Ammon's horn (tissue), 1 donor: ENCODE measurements around the gene SMG7.
A peak's percentile ranks its signal among the peaks of the same experiment; 100 is the strongest.
"Not testable (repeated sequence)": the region's sequence is repeated elsewhere in the genome, so short reads cannot be mapped to it uniquely, and the experiment has no call there.

ENCODE experiments used
- DNase-seq: peaks from one replicate; pipeline ENCODE4 v3.0.0-alpha.2; 2016; ENCODE audit warnings: low spot score

The SMG7 gene, protein sequence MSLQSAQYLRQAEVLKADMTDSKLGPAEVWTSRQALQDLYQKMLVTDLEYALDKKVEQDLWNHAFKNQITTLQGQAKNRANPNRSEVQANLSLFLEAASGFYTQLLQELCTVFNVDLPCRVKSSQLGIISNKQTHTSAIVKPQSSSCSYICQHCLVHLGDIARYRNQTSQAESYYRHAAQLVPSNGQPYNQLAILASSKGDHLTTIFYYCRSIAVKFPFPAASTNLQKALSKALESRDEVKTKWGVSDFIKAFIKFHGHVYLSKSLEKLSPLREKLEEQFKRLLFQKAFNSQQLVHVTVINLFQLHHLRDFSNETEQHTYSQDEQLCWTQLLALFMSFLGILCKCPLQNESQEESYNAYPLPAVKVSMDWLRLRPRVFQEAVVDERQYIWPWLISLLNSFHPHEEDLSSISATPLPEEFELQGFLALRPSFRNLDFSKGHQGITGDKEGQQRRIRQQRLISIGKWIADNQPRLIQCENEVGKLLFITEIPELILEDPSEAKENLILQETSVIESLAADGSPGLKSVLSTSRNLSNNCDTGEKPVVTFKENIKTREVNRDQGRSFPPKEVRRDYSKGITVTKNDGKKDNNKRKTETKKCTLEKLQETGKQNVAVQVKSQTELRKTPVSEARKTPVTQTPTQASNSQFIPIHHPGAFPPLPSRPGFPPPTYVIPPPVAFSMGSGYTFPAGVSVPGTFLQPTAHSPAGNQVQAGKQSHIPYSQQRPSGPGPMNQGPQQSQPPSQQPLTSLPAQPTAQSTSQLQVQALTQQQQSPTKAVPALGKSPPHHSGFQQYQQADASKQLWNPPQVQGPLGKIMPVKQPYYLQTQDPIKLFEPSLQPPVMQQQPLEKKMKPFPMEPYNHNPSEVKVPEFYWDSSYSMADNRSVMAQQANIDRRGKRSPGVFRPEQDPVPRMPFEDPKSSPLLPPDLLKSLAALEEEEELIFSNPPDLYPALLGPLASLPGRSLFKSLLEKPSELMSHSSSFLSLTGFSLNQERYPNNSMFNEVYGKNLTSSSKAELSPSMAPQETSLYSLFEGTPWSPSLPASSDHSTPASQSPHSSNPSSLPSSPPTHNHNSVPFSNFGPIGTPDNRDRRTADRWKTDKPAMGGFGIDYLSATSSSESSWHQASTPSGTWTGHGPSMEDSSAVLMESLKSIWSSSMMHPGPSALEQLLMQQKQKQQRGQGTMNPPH

GRCh38 chr1:183472488-183473216 is at the start of gene SMG7:
SMG7 (plus strand) TSS chr1:183472499; CDS start chr1:183472621, 122 bp downstream.
- no peak for DNase-seq

DNA sequence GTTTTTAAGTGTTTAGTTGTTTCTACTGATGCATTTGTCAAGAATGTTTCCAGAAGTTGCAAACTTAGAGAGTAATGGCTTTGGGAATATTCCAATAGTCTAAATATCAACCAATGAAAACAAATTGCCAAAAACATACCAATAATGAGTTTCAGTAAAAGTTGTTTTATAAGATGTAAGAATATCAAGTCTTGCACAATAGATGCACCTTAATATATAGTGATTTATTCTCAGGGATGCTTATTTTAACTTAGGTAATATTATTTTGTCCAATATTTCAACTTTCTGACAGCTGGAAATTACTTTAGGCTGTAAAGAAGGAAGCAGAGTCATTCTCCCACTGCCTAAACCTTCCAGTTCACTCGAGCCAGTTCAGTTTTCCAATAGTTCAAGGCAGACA is 48.8 kb upstream of the SMG7 start:
- no peak for DNase-seq

- no peak for DNase-seq
Observed at GRCh38 chr1:183424691-183425090, 47.6 kb upstream of the SMG7 start.

DNA sequence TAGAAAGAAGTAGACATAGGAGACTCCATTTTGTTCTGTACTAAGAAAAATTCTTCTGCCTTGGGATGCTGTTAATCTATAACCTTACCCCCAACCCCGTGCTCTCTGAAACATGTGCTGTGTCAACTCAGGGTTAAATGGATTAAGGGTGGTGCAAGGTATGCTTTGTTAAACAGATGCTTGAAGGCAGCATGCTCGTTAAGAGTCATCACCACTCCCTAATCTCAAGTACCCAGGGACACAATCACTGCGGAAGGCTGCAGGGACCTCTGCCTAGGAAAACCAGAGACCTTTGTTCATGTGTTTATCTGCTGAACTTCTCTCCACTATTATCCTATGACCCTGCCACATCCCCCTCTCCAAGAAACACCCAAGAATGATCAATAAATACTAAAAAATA is 44.7 kb upstream of the SMG7 start:
- DNase-seq, result not testable (repeated sequence)

DNA sequence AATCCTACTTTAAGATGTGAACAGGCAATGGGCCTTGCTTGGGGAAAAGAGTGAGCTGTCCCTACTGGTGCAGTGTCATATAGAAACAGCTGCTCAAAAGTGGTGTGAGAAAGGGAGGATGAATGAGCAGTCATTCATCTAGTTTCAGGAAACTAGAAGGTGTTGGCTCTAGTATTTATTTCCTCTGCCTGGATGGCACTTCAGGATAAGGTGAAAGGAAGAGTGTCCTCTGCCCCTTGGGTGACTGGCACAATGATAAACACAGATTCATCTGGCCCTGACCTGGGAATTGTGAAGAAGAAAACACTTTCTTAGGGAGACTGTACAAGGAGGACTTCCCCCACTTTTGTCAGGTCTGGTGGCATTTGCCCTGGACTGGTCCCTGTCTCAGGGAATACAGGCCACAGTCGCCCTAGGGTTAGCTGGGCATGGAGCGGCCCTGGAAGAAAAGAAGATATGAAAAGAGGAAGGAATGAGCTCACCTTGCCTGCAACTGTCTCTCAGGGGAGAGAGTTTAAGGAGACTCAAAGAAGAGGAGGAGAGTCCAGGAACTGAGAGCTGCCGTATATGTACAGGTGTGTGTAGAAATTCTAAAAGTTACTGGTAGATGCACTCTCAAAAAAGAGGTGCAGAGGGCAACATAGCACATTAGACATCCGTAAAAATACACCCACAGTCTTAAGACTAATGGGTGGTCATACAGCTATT is 40.3 kb upstream of the SMG7 start:
- no peak for DNase-seq

DNA sequence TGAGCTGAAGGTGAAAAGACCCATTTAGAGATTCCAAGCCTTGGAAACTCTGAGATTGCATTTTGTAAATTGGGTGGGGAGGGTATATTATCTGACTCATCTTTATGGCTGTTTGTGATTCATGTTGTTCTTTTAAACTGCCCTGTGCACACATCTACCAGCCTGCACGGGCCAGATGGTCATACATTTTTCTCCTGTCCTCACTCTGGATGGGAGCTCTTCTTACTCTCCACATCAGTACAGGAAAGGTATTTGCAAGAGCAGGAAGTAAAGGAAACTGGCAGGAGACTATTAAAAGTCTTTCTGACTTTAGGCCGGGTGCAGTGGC is 39.8 kb upstream of the SMG7 start:
- no peak for DNase-seq

DNA sequence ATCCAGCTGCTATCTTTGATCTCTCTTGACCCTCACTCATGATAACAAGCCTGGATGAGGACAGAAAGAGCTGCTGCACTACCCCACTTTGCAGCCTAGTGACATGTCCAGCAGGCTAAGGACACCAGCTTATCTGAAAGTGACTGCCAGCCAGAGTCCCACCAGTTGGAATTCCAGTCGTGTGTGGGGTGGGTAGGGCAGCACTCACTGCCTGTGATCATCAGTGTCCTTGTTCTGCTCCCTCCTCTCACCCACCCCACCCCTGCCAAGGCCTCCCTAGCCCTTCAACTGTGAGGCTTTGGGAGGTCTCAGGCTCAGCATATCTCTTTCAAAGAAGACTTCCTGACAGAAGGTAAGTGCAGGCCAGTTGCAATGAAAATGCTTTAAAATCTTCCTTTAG is 38.6 kb upstream of the SMG7 start:
- DNase-seq, result no peak

GRCh38 chr1:183435497-183435896 is 36.8 kb upstream of the SMG7 start:
- no peak for DNase-seq

GRCh38 chr1:183438060-183438459 is 34.2 kb upstream of the SMG7 start:
- no peak for DNase-seq

GRCh38 chr1:183443011-183443410 is 29.3 kb upstream of the SMG7 start:
- DNase-seq, result peak; percentile 45

- no peak for DNase-seq
Observed at GRCh38 chr1:183443466-183443865, 28.8 kb upstream of the SMG7 start.

GRCh38 chr1:183444243-183444642 is 28.1 kb upstream of the SMG7 start:
- no peak for DNase-seq

GRCh38 chr1:183449223-183449770 is 23.0 kb upstream of the SMG7 start:
- DNase-seq, result no peak

DNA sequence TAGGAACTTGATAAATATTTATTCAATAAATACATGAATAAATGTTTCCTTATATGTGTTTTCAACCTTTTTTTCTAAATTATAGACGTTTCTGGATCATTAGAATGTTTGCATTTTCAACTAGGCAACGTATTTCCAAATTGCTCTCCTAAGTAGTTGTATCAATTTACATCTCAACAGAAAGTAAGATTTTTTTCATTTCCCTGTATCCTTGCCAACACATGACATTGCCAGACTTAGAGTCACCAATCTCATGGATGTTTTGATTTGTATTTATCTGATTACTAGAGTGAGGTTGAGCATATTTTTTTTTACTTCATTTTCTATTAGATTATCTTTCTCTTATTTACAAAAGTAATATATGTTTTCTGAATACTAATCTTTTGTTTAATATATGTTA is 22.2 kb upstream of the SMG7 start:
- no peak for DNase-seq

DNA sequence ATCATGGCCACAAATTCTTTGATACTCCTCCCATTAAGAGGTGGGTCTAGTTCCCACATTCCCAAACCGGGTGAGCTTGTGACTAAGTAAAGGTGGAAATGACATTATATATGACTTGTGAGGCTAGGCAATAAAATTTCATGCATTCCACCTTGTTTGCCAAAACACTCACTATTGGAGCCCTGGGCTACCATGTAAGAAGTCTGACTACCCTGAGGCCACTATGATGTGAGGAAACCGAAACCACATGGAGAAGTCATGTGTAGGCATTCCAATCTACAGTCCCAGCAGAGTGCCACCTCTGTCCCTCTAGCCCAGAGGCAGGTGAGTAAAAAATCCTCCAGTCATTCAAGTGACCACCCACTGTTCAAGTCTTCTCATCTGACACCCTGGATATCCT is 17.9 kb upstream of the SMG7 start:
- no peak for DNase-seq

- DNase-seq, result no peak
Observed at GRCh38 chr1:183456826-183457225, 15.5 kb upstream of the SMG7 start.

DNA sequence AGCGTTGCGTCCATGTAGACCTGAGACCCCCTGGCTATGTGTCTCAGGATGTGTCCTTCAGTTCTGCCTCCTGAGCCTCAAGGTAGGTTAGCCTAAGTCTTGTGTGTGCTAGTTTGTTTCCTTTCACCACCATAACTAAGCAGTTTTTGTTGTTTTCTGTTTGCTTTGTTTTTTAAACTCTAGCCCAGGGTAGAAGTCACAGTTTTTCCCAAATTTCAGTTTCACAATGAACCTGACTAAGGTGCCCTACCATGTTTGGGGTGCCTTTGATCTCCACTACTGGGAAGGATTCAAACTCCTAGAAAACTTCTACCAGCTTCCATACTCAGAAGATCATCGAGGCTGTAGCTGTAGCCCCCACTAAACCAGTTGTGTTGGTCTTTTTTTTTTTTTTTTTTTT is 14.8 kb upstream of the SMG7 start:
- DNase-seq, result no peak

- no peak for DNase-seq
Observed at GRCh38 chr1:183460596-183460995, 11.7 kb upstream of the SMG7 start.

- DNase-seq, result no peak
Observed at GRCh38 chr1:183461350-183461749, 10.9 kb upstream of the SMG7 start.

DNA sequence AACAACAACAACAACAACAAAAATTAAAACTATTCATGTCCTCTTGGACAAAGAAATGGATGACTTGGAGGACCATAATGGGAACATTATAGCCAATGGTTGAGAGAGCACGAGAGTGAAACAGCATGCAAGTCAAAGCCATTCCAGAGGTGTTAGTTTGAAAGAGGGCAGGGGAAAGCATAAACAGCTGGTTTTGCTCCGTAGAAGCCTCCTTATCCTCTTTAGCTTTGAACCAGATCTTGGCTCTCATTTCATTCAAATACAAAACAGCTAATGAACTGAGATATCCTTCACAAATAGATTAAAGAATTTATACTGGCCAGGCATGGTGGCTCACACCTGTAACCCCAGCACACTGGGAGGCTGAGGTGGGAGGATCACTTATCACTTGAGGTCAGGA is 8.7 kb upstream of the SMG7 start:
- no peak for DNase-seq

DNA sequence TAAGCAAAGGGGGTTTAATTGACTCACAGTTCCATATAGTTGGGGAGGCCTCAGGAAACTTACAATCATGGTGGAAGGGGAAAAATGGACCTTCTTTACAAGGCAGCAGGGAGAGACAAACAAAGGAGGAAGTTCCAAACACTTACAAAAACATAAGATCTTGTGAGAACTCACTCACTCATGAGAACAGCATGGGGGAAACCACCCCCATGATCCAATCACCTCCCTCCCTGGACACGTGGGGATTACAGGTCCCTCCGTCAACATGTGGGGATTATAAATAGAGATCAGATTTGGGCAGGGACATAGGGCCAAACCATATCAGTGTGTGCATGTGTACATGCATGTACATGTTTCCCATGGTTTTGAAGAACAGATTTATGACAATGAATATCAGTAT is 5.5 kb upstream of the SMG7 start:
- no peak for DNase-seq
